GM12892 (cell line): Measurements from ENCODE around the gene PPM1H.

ENCODE experiments used
- DNase-seq: peaks from one replicate; pipeline ENCODE4 v3.0.0; 2011; ENCODE audit not compliant: insufficient read length
- FAIRE-seq: peaks from 2 replicates; lab custom pipeline; 2011; peaks lifted over from hg19 to GRCh38; lab: Jason Lieb, UNC
- POLR2A ChIP-seq: IDR thresholded peaks from 2 replicates; pipeline ENCODE4 v1.6.1; 2011; ENCODE audit warnings: low read depth, low read length, control low read depth
- POLR2AphosphoS5 ChIP-seq: IDR thresholded peaks from 2 replicates; pipeline ENCODE4 v1.6.1; 2011; ENCODE audit warnings: low read depth, low read length, control low read depth
- TAF1 ChIP-seq: IDR thresholded peaks from 2 replicates; pipeline ENCODE4 v1.6.1; 2011; ENCODE audit warnings: low read depth, mild to moderate bottlenecking, control low read depth, low read length, borderline replicate concordance

Gene PPM1H

DNA sequence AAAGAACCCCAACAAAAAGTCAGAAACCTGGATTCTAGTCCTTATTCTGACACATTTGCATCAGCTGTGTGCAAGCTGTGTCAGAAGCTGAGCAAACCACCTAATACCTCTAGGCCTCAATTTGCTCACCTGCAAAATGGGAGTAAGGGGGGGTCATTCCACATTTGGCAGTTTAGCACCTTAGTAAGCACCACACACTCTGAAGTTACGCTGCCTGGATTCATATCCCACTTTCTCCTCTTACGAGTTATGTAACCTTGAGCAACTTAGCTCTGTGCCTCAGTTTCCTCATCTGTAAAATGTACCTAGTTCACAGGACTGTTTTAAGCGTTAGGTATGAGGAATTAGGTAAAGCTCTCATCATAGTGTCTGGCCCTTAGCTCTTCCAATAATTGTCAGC lies 218.9 kb downstream of the PPM1H start:
- no peak for FAIRE-seq
- no peak for DNase-seq
- TF ChIP-seq POLR2A = no peak
- no peak for TF ChIP-seq POLR2AphosphoS5
- TF ChIP-seq TAF1 = no peak

DNA sequence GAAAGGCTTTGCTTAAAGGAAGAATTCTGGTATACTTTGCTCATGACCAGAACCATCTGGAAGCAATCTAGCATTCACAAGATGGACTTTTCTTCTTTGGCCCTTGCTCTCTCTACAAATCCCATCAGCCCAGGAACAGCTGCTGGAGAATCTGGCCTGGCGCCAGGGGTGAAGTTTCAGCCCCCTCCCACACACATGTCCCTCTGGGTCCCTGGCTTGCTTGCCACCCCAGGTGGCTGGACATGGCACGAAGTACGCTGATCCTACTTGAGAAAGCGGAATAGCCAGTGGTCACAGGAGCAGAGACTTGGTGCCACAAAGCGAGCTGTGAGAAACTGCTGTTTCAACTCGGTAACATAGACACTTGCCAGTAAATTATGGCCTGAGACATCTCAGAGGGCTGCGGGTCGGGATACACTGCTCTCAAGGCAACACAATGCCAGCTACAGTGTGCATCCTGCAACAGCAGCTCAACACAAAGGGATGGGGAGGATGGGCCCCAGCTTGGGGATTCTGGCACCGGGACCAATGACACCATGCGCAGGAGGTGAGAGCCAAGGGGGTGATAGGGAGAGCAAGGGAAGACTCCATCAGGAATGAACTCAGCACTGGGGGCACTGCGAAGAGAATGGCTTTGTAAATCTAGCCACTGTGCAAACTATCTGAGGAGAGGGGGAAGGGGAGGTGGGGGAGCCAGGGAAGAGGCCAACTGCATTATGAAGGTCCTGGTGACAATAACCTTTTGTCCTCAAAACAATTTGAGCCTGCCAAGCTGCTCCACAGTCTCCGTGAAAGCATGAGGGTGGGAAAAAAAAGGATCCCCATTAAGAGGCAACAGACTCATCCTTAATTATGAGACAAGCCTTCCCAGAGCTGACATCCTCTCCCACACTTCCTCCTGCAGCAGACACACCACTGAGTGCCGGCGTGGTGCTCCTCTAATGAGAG lies 219.9 kb downstream of the PPM1H start:
- DNase-seq (no peak), FAIRE-seq (no peak)

DNA sequence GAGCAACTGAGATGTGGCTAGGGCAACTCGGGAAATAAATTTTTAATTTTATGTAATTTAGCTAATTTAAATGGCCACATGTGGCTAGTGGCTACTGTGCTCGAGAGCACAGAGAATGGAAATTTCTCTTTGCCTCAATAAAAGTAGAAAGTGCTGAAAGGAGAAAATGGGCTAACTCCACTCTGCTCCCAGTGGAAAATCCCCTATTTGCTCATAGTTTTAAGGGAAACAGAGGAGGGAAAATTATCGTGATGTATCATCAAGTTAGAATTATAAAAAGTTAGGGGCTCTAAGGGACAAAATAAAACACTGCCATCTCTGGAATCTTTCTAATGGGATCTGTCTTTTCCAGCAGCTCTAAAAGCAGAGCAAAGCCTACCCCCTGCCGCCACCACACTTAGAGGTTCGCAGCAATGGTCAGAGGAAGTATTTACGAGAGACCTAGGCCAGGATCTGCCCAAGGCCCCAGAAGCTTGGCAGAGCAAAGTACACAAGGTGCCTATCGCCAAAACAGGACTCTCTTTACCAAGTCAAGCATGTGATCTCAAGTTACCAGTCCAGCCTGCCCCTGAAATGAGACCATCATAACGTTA lies 220.7 kb downstream of the PPM1H start:
- no peak for DNase-seq
- no peak for FAIRE-seq
- TF ChIP-seq POLR2A (no peak), TAF1 (no peak), POLR2AphosphoS5 (no peak)

More for the DNA sequence above, 219.9 kb downstream of the PPM1H start:
- no peak for TF ChIP-seq POLR2AphosphoS5
- no peak for TF ChIP-seq POLR2A
- TF ChIP-seq TAF1 = no peak

DNA sequence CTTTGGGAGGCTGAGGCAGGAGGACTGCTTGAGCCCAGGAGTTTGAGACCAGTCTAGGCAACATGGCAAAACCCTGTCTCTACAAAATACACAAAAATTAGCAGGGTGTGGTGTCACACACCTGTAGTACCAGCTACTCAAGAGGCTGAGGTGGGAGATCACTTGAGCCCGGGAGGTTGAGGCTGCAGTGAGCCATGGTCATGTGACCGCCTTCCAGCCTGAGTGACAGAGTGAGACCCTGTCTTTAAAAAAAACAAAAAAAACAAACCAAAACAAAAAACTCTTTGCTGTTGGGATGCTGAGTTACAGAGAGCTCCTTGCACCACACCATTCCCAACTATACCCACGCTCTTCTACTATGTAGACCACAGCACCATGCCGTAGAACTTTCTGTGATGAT lies 221.2 kb downstream of the PPM1H start:
- FAIRE-seq = no peak
- TF ChIP-seq POLR2AphosphoS5 (no peak), POLR2A (no peak), TAF1 (no peak)
- no peak for DNase-seq

DNA sequence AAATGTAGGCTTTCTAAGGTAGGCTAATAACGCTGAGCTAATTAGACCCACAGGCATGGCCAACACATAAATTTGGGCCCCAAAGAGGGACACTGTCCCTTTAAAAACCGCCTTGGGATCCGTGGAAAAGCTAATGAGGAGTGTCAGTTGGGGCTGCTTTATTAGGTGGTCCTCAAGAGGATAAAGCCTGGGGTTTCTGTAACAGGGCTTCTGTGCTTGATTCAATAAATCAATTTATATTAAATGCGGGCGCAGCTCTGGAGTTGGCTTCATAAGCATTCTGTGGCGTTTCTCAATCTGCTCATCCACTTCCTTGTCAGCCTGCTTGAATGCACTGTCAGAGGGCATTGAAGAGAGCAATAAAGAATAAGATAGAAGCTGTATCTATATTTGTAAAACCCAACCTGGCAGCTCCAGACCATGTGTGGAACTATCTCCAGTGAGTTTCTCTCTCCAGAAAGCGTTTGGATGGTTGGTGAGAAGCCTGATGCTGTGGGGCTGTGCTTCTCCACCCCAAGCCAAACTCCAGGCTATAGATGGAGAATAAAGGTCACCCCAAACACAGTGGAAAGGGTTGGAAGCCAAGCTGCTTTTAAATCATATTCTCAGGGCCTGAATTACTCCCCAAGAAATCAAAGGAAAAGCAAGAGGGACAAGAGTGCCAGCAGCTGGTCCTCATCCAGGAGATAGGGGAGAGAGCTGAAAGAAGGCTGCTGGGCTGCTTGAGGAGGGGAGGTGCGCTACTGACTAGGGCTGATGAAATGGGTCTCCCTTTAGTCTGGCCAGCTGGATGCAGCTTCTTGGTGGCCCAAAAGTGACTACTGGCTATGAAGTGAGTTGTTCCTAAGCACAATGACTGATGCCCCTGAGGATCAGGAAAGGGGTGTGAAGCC lies 222.0 kb downstream of the PPM1H start:
- no peak for DNase-seq
- no peak for FAIRE-seq
- TF ChIP-seq POLR2AphosphoS5 (no peak), POLR2A (no peak), TAF1 (no peak)

DNA sequence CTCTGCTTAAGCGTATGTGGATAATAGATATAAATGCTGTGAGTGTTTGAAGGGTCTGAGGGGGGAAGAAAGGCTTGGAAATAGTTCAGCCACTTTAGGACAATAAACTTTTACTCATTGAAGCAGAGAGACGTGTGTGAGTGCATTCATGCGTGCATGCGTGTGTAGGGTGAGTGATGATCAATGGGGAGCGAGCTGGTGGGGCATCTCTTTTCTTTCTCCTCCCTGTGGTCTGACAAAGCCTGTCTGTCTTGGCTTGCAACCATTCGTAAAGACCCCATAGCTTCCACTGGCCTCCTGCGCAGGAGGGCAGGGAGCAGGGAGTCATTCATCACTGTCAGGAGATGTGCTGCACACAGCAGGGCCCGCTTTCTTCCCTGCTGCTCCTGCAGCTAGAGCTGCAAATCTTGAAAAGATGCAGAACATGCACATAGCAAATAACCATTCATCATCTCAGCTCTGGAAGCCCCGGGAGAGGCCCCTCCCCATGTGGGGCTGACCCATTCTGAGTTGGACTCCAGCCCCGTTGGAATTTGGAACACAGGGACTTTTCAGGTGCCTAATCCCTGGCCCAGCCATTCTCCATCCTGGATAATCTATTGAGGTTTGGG lies 223.2 kb downstream of the PPM1H start:
- DNase-seq (no peak), FAIRE-seq (no peak)
- TF ChIP-seq POLR2AphosphoS5 = no peak

DNA sequence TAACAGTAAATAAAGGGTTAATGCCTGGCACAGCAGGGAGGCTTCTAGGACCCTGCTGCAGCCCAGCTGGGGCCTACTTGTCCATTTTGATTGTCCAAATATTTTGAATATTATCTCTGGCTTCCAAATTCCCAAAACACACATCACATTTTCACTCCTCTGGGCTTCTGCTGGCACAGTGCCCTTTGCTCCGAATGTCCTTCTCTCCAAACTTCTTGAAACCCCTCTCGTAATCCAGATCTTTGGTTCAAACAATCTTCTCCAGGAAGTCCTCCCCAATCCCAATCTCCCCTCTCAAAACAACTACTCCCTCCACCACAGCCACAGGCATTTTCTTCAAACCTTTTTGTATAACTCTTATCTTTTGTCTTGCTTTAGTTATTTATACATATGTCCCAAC lies 225.6 kb downstream of the PPM1H start:
- DNase-seq (no peak), FAIRE-seq (no peak)
- TF ChIP-seq POLR2AphosphoS5 (no peak), TAF1 (no peak), POLR2A (no peak)

DNA sequence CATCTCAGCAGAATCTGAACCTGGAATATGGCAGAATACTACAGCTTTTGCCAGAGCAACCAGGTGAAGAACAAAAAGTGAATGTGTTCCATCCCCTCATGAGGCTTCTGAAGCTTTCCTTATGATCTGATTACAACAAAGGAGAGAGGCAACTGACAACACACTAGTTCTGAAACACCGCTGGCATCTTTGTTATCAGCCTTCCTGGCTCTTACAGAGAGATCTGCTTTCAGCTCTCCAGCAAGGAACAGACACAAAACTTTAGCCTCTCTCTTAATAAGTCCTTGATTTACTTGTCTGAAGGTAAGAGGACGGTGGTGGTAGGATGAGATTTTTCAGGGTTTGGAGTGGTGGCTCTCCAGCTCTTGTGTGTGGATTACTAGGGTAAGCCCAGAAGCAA lies 227.0 kb downstream of the PPM1H start:
- TF ChIP-seq TAF1 = no peak
- no peak for FAIRE-seq

DNA sequence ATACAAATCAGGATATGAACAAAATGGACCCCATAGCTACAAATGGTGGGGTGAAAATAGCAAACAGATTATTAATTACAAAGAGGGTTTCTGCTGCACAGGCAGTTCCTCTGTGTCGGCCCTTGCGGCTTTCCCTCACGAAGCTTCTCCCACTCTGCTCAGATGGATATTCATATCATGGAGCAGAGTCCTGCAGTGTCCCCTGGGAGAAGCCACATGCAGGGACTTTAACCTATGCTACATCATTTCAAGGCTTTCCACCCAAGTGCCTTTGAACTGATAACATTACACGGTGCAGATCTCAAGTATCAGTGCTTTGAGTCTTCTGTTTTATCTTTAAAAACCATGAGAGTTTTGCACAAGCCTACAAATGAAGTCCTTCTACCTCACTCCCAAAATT lies 229.1 kb downstream of the PPM1H start:
- FAIRE-seq = no peak
- no peak for DNase-seq
- TF ChIP-seq POLR2A (no peak), POLR2AphosphoS5 (no peak), TAF1 (no peak)

More for the DNA sequence above, 227.0 kb downstream of the PPM1H start:
- DNase-seq = no peak

DNA sequence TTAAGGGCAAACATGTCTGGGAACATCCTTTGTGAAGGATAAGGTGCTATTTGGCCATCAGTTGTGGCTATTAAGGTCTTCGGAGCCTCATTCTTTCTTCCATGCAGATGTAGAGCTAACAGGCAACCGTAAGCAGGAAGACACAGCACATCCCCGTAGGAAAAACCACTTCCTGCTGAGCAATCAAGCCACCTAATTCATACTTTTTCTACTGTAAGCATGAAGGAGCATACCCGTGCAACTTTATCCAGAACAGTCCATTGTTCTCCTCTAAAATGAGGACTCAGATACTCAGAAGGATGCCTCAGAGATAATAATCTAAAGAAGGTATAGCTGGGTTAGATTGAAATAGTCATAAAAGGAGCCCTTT lies 232.0 kb downstream of the PPM1H start:
- no peak for DNase-seq
- no peak for FAIRE-seq
- TF ChIP-seq POLR2AphosphoS5 = no peak
- TF ChIP-seq POLR2A = no peak
- TF ChIP-seq TAF1 = no peak

DNA sequence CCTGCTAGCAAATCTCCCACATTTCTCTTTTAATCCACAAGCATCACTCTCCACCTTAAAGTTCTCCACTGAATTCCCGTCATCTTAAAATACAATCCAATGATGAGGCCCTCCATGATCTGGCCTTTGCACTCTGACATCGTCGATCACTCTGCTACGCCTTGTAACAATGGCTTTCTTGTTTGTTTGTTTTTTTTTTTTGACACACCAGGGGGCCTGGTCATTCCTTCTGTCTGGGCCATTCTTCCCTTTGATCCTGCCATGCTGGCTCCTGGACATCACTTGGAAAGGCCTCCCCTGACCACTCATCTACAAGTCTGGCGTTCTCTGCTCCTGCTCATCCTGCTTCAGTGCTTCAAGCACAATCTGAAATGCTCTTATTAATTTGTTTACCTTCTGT lies 233.5 kb downstream of the PPM1H start:
- TF ChIP-seq POLR2AphosphoS5 (no peak), POLR2A (no peak), TAF1 (no peak)
- FAIRE-seq = no peak

More for the DNA sequence above, 233.5 kb downstream of the PPM1H start:
- no peak for DNase-seq
